ENCODE results near the gene AGMO.

GRCh38 chr7:15457990-15458955, 103.5 kb downstream of the AGMO start:
- no peak for TF ChIP-seq CTCF (IDR thresholded peaks at IDR 0.05)
- no peak for TF ChIP-seq EZH2 (IDR thresholded peaks at IDR 0.05; ENCODE audit: borderline replicate concordance, insufficient read depth, low read depth, low read length, poor library complexity, severe bottlenecking)

Data from B cell (primary cell).